RKO (cell line): ENCODE measurements around the gene KAZALD1.

Source experiments
- DNase-seq: peaks from one replicate; pipeline ENCODE4 v3.0.0-alpha.2; 2016; ENCODE audit warnings: low spot score

The KAZALD1 gene

DNA sequence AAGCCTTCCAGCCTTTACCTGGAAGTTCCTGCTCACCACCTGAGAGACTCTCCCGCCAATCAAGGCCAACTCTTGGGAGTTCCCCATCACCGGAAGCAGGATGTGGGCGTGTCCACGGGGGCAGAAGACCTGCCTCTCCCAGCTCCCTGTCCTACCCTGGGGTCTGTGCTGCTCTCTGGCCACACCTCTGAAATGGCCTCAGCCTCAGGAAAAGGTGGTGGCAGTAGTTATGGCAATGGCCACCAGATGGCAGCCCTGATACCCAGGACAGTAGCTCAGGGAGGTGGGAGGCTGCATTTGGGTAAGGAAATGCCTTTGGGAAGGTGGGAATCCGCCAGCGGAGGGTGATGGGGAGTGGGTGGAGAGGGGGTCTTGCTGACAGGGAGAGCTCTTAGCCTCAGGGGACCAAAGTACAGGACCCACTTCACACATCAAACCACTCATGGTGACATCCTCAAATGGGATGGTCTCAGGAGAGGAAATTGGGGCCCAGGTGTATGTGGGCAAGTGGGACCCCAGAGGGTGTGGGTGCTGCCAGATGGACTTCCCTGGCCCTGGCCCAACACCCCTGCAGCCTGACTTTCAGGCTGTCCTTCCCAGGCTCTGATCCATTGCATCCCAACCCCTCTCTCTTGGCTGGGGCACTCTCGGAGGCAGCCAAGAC lies 33.9 kb downstream of the KAZALD1 start:
- peak; percentile 68 for DNase-seq

- DNase-seq: no peak
These were observed 34.6 kb downstream of the KAZALD1 start for GRCh38 chr10:101096378-101096777.

DNA sequence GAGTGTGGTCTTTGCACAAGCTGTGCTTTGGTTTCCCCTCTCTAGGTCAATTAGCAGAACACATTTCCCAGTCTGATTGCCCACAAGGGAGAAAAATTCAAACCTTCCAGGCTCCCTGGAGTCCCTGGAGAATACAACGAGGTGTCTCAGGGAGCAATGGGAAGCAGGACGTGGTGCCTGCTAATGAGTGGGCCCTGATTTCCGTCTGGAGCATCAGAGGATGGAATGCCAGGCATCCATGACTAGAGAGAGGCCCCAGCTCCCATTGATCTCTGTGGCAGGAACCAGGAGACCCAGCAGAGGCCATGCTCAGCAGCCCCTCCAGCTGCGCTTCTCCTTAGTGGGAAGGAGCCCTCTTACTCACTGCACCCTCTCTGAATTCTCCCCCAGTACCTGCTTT lies 36.1 kb downstream of the KAZALD1 start:
- no peak for DNase-seq

- no peak for DNase-seq
These were observed 38.1 kb downstream of the KAZALD1 start for GRCh38 chr10:101099901-101100300.

- DNase-seq: no peak
These were observed 39.6 kb downstream of the KAZALD1 start for GRCh38 chr10:101101372-101101881.

GRCh38 chr10:101103430-101103829 lies 41.6 kb downstream of the KAZALD1 start:
- no peak for DNase-seq

- DNase-seq: no peak
These were observed 44.6 kb downstream of the KAZALD1 start for GRCh38 chr10:101106351-101106750.

GRCh38 chr10:101107771-101108170 lies 46.0 kb downstream of the KAZALD1 start:
- no peak for DNase-seq

DNA sequence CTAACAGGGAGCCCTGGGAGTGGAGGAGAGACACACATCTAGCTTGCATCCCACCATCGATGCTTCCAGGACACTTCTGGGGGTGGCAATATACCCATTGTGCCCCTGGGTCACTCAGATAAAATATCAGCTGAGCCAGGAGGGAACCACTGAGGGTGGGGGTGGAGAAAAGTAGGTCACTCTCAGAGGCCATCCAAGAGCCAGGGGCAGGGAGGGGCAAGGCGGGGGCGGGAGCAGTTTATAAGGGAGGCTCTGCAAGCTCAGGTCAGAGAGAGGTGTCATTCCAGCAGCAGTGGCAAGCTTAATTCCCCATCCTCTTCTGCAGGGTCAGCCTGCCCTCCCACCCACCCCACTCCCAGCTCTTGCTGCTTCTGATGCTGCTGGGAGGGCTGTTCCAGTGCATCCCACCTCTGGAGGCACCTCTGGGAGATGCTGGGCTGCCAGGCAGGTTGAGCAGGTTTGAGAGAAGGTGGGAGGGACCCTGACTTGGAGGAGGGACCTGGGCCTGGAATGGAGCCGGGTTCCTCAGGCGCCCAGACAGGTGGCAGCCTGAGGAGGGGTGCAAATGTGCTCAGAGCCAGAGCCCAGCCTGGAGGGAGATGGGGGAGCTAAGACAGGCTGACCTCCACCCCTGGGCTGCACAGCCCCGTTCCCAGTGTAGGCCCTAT lies 49.2 kb downstream of the KAZALD1 start:
- no peak for DNase-seq

DNA sequence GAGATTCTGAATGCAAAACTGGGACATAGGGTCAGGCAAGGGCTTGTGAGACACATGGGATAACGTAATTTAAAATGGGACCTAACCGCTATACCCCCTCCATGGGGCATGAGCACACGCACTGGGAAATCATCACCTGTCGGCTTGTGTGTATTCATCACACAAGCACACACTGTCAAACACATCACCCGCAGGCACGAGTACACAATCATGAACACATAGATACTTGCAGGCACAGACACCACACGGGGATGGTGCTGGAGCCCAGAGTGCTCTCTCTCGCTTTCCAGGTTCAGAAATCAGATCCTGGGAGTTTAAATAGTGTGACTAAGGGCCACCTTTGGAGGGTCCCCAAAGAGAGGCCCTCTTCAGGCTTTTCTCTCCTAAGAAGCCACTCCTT lies 49.8 kb downstream of the KAZALD1 start:
- DNase-seq: no peak

- DNase-seq: no peak
These were observed 51.2 kb downstream of the KAZALD1 start for GRCh38 chr10:101112799-101113594.

GRCh38 chr10:101113890-101114403 lies 52.2 kb downstream of the KAZALD1 start:
- no peak for DNase-seq

GRCh38 chr10:101114646-101115045 lies 52.9 kb downstream of the KAZALD1 start:
- no peak for DNase-seq
